Gastroesophageal sphincter (tissue), 4 donors: ENCODE results near the gene DDX21. TPM values are rescaled to one million over a fixed set of nuclear protein-coding genes. Genes with fewer than 3 reads are reported as not detected.
"Not testable (repeated sequence)": the region's sequence is repeated elsewhere in the genome, so short reads cannot be mapped to it uniquely, and the experiment has no call there.

ENCODE experiments used
- ATAC-seq: fragments of 150-250 bp; one replicate; pipeline ENCODE4 v1.9.1; 2016; ENCODE audit warnings: mild to moderate bottlenecking, moderate library complexity
- H3K27ac ChIP-seq, 4 donors: fragments of 200-600 bp; sonication (generic) in 3 of 4; 1 replicate in 3 of 4; 2 replicates in 1 of 4; pipeline ENCODE4 v1.5.1; 2016 to 2019
- H3K27me3 ChIP-seq: fragments of 200-600 bp; sonication (generic); one replicate; pipeline ENCODE4 v1.5.1; 2019
- H3K36me3 ChIP-seq, 2 donors: fragments of 200-600 bp; sonication (generic); one replicate each; pipeline ENCODE4 v1.5.1; 2019; ENCODE audit warnings: control low read depth in 1 of 2
- H3K4me1 ChIP-seq, 3 donors: fragments of 200-600 bp; sonication (generic); 1 replicate in 2 of 3; 2 replicates in 1 of 3; pipeline ENCODE4 v1.5.1; 2016 to 2019; ENCODE audit warnings: control low read depth in 2 of 3
- H3K4me3 ChIP-seq, 2 donors: fragments of 200-600 bp; sonication (generic); one replicate each; pipeline ENCODE4 v1.5.1; 2019; ENCODE audit warnings: mild to moderate bottlenecking in 1 of 2, moderate library complexity in 1 of 2
- H3K9me3 ChIP-seq, 3 donors: fragments of 200-600 bp; sonication (generic); one replicate each; pipeline ENCODE4 v1.5.1; 2017 to 2019; ENCODE audit warnings: control low read depth in 2 of 3
- CTCF ChIP-seq, 4 experiments: fragments of 200-600 bp in 2 of 4; fragments of 450-650 bp in 2 of 4; sonication (generic) in 1 of 4; IDR thresholded peaks; one replicate each; pipeline ENCODE4 v1.5.1; 2017 to 2019; ENCODE audit warnings: antibody characterized with exemption in 4 of 4, mild to moderate bottlenecking in 2 of 4, moderate library complexity in 2 of 4
- EP300 ChIP-seq: sonication (generic); formaldehyde crosslinking; IDR thresholded peaks from one replicate; pipeline ENCODE4 v1.6.1; 2017; ENCODE audit warnings: antibody characterized with exemption, mild to moderate bottlenecking
- POLR2A ChIP-seq, 2 donors: fragments of 450-650 bp; IDR thresholded peaks; one replicate each; pipeline ENCODE4 v1.6.1; 2017; ENCODE audit warnings: antibody characterized with exemption in 2 of 2, mild to moderate bottlenecking in 2 of 2, moderate library complexity in 1 of 2
- POLR2AphosphoS5 ChIP-seq: sonication (generic); formaldehyde crosslinking; IDR thresholded peaks from one replicate; pipeline ENCODE4 v1.6.1; 2017; ENCODE audit warnings: antibody characterized with exemption
- WGBS, 2 donors: methylation state at CpG; one replicate each; pipeline ENCODE4 v1.1.5; 2018; ENCODE audit warnings: low coverage in 1 of 2; 5-methylcytosine and 5-hydroxymethylcytosine counted together
- total RNA-seq, 4 donors: library from RNA; depleted of rRNA; stranded (reverse); fragments of >200 nt; gene quantifications; one replicate each; pipeline ENCODE4 v1.1.0, GENCODE V29; 2016

The DDX21 gene
- total RNA-seq, 4 donors from 2014 or later, result 28.1 to 78.6 (median 34.9) TPM

DNA sequence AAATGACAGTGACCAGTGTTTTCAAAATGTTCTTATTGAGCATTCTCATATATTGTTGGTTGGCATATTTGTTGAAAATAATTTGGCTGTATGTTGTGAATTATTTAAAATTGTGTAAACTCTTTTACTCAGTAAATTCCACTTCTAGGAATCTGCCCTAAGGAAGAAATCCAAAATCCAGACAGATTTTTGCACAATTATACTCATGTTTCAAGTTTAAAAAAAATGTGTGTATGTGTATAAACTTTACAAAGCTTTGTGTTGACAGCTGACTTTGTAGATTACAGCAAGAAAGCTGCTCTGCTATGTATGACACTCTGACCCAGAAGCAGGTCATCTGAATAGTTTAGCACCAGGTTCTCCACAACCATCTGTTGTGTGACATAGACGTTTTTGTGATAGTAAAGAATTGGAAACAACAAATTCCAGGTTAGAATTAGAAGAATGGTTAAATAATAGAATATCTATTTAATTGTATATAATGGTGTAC is 54.2 kb downstream of the DDX21 start:
- WGBS, 2 donors, result 29 to 33% methylated on average over 1 of the region's 1 CpG
- Histone ChIP-seq H3K9me3 (no peaks in the 10 kb centered on the region), H3K27me3 (no peaks in the 10 kb centered on the region), H3K36me3 (peaks cover 2 to 85% of the 10 kb centered on the region in 2 donors), H3K4me1 (peaks cover 0 to 1% (median 0%) of the 10 kb centered on the region in 3 donors), H3K4me3 (no peak overlapping the region), H3K27ac (no peak overlapping the region)
- no peak for ATAC-seq
- no peak for TF ChIP-seq EP300
- TF ChIP-seq POLR2A (IDR thresholded peaks at IDR 0.05), result no peak
- TF ChIP-seq POLR2AphosphoS5, result no peak
- no peak for TF ChIP-seq CTCF (IDR thresholded peaks at IDR 0.05)

GRCh38 chr10:69012778-69013177 is 56.8 kb downstream of the DDX21 start:
- 94 to 100% methylated on average over 2 of the region's 2 CpGs for WGBS, 2 donors
- not testable (repeated sequence) for ATAC-seq, H3K4me1 ChIP-seq, H3K27me3 ChIP-seq, H3K9me3 ChIP-seq, H3K4me3 ChIP-seq, H3K27ac ChIP-seq
- H3K36me3 ChIP-seq, result peaks cover 2 to 83% of the 10 kb centered on the region in 2 donors

GRCh38 chr10:69014171-69014570 is 58.2 kb downstream of the DDX21 start:
- no peaks in the 10 kb centered on the region for H3K9me3 ChIP-seq
- no peaks in the 10 kb centered on the region for H3K4me1 ChIP-seq
- H3K4me3 ChIP-seq, result no peak overlapping the region
- H3K27ac ChIP-seq, result no peak overlapping the region
- no peaks in the 10 kb centered on the region for H3K27me3 ChIP-seq
- ATAC-seq, result no peak
- 92 to 100% methylated on average over 1 of the region's 1 CpG for WGBS, 2 donors
- no peak for TF ChIP-seq POLR2A (IDR thresholded peaks at IDR 0.05)
- TF ChIP-seq POLR2AphosphoS5, result no peak
- TF ChIP-seq EP300, result no peak
- TF ChIP-seq CTCF (IDR thresholded peaks at IDR 0.05), result no peak
- H3K36me3 ChIP-seq, result peaks cover 2 to 85% of the 10 kb centered on the region in 2 donors

- Histone ChIP-seq H3K27ac (no peak overlapping the region), H3K27me3 (no peaks in the 10 kb centered on the region), H3K9me3 (no peaks in the 10 kb centered on the region), H3K4me1 (no peaks in the 10 kb centered on the region), H3K4me3 (no peak overlapping the region), H3K36me3 (peaks cover 0 to 56% of the 10 kb centered on the region in 2 donors)
- WGBS, 2 donors, result 64 to 65% methylated on average over 3 of the region's 3 CpGs
- TF ChIP-seq POLR2A (IDR thresholded peaks at IDR 0.05), result no peak
- TF ChIP-seq EP300, result no peak
- no peak for TF ChIP-seq POLR2AphosphoS5
- TF ChIP-seq CTCF (IDR thresholded peaks at IDR 0.05), result no peak
- ATAC-seq, result no peak
Measured at GRCh38 chr10:69018613-69019012, 62.6 kb downstream of the DDX21 start.

DNA sequence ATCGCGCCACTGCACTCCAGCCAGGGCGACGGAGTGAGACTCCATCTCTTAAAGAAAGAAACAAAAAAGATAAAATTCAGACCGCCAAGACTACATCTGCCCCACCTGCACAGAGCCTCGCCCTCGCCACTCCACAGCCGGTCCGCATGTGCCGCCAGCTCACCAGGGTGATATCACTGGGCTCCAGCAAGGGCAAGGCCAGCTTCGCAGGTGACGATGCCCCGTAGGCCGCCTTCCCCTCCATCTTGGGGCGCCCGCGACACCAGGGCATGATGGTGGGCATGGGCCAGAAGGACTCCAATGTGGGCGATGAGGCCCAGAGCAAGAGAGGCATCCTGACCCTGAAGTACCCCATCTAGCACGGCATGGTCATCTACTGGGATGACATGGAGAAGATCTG is 66.6 kb downstream of the DDX21 start:
- Histone ChIP-seq H3K9me3 (no peaks in the 10 kb centered on the region), H3K4me1 (no peaks in the 10 kb centered on the region), H3K27me3 (no peaks in the 10 kb centered on the region), H3K36me3 (peaks cover 0 to 16% of the 10 kb centered on the region in 2 donors), H3K4me3 (no peak overlapping the region), H3K27ac (no peak overlapping the region)
- TF ChIP-seq POLR2AphosphoS5 (no peak), POLR2A (IDR thresholded peaks at IDR 0.05) (no peak), EP300 (no peak), CTCF (IDR thresholded peaks at IDR 0.05) (no peak)
- ATAC-seq, result no peak
- 93 to 100% methylated on average over 1 to 3 of the region's 19 CpGs for WGBS, 2 donors
